ENCODE measurements around the gene WWC2.

- TF ChIP-seq PHF8 (IDR thresholded peaks at IDR 0.05; ENCODE audit: borderline replicate concordance, low read depth): no peak
- TF ChIP-seq SMC3 (IDR thresholded peaks at IDR 0.05): no peak
- no peak for TF ChIP-seq POLR2A (IDR thresholded peaks at IDR 0.05; ENCODE audit: low read length)
- no peak for TF ChIP-seq EP300 (IDR thresholded peaks at IDR 0.05)
- TF ChIP-seq, protein P1, sequence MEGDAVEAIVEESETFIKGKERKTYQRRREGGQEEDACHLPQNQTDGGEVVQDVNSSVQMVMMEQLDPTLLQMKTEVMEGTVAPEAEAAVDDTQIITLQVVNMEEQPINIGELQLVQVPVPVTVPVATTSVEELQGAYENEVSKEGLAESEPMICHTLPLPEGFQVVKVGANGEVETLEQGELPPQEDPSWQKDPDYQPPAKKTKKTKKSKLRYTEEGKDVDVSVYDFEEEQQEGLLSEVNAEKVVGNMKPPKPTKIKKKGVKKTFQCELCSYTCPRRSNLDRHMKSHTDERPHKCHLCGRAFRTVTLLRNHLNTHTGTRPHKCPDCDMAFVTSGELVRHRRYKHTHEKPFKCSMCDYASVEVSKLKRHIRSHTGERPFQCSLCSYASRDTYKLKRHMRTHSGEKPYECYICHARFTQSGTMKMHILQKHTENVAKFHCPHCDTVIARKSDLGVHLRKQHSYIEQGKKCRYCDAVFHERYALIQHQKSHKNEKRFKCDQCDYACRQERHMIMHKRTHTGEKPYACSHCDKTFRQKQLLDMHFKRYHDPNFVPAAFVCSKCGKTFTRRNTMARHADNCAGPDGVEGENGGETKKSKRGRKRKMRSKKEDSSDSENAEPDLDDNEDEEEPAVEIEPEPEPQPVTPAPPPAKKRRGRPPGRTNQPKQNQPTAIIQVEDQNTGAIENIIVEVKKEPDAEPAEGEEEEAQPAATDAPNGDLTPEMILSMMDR (IDR thresholded peaks at IDR 0.05): no peak
- no peak for TF ChIP-seq KDM1A (IDR thresholded peaks at IDR 0.05; ENCODE audit: low read depth)
- TF ChIP-seq, protein P2, sequence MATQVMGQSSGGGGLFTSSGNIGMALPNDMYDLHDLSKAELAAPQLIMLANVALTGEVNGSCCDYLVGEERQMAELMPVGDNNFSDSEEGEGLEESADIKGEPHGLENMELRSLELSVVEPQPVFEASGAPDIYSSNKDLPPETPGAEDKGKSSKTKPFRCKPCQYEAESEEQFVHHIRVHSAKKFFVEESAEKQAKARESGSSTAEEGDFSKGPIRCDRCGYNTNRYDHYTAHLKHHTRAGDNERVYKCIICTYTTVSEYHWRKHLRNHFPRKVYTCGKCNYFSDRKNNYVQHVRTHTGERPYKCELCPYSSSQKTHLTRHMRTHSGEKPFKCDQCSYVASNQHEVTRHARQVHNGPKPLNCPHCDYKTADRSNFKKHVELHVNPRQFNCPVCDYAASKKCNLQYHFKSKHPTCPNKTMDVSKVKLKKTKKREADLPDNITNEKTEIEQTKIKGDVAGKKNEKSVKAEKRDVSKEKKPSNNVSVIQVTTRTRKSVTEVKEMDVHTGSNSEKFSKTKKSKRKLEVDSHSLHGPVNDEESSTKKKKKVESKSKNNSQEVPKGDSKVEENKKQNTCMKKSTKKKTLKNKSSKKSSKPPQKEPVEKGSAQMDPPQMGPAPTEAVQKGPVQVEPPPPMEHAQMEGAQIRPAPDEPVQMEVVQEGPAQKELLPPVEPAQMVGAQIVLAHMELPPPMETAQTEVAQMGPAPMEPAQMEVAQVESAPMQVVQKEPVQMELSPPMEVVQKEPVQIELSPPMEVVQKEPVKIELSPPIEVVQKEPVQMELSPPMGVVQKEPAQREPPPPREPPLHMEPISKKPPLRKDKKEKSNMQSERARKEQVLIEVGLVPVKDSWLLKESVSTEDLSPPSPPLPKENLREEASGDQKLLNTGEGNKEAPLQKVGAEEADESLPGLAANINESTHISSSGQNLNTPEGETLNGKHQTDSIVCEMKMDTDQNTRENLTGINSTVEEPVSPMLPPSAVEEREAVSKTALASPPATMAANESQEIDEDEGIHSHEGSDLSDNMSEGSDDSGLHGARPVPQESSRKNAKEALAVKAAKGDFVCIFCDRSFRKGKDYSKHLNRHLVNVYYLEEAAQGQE (IDR thresholded peaks at IDR 0.05): no peak
- no peak for TF ChIP-seq FOSL2 (IDR thresholded peaks at IDR 0.05)
- TF ChIP-seq FOSL2 (CRISPR knock-in tag; IDR thresholded peaks at IDR 0.05): no peak
- TF ChIP-seq HDAC2 (IDR thresholded peaks at IDR 0.05): no peak
These were observed 3.9 kb upstream of the WWC2 start for GRCh38 chr4:183095199-183095512.

All from A549 (cell line).